CD4-positive, alpha-beta T cell treated with Interleukin-4 for 1 hour (primary cell): ENCODE results near the gene TNFRSF8.
A peak's percentile ranks its signal among the peaks of the same experiment; 100 is the strongest.
"Not testable (repeated sequence)": the region's sequence is repeated elsewhere in the genome, so short reads cannot be mapped to it uniquely, and the experiment has no call there.

ENCODE experiments used
- DNase-seq, 2 donors: peaks; one replicate each; pipeline ENCODE4 v3.0.0-alpha.2; 2020 to 2022

Gene TNFRSF8

DNA sequence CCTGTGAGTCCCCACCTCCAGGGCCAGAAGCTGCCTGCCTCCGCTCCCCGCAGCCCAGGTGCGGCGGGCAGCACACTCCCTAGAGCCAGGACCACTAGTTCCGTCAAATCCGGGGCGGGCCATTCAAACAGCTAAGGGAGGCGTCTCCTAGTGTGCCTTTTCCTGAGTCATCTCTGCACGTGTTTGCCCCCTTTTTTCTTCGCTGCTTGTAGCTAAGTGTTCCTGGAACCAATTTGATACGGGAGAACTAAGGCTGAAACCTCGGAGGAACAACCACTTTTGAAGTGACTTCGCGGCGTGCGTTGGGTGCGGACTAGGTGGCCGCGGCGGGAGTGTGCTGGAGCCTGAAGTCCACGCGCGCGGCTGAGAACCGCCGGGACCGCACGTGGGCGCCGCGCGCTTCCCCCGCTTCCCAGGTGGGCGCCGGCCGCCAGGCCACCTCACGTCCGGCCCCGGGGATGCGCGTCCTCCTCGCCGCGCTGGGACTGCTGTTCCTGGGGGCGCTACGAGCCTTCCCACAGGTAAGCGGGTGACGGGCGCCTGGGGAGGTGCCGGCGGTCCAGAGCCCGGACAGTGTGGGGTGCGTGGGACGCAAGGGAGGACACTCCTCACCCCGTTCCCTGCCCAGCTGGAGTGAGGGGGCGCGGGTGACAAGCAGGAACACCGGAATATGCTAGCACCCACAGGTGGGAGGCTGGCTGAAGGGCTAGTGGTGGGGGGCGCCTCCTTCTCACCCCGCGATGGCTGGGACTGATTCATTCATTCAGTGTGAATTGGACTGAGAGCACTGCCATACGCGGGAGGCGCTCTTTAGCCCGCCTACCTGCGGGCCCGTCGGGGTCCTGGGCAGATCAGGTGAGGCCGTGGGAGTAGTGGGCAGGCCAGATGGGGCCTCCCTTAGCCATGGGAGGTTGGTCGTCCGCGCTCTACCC, at the start of gene TNFRSF8:
Gene TNFRSF8 (plus strand): TSS at position 163 of the 932 bp plus-strand sequence. CDS start 296 bp downstream, at position 459.
- peak in 1 of 2 donors; percentile 36 for DNase-seq

DNA sequence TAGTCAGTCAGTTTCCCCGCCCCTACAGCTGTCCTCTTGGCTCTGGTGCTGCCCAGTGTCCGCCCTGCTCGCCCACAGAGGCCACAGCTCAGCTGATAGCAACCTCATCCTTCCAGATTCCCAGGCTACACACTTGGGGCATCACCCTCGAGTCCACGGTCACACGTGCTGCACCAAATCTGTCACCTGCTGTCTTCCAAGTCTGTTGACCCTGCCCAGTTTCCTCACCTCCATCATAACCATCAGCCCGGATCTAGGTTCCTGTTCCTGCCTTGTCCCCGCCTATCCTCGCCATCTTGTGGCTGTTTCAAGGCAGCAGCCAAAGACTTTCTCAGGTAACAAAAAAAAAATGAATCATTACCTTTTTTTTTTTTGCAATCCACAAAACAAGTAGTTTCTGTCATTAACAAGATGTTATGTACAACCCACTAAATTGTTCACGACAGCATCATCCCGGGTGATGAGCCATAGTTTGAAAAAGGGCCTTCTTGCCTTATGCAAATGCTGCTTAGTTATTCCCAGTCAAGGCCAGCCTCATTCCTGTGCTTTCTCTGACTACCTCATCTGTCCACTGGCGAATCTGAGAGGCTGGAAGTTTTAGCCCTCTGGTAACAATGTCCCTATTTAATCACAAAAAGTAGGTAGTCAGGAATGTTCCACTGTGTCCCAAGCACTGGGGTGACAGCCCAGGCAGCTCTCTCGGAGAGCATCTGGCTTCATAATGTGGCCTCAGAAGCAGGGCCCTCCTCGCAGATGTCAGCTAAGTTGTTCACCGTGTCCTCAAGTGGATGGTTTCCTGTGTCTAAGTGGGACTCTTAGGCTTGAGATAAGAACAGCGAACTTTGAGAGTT, 48.7 kb upstream of the TNFRSF8 start:
- no peak for DNase-seq

DNA sequence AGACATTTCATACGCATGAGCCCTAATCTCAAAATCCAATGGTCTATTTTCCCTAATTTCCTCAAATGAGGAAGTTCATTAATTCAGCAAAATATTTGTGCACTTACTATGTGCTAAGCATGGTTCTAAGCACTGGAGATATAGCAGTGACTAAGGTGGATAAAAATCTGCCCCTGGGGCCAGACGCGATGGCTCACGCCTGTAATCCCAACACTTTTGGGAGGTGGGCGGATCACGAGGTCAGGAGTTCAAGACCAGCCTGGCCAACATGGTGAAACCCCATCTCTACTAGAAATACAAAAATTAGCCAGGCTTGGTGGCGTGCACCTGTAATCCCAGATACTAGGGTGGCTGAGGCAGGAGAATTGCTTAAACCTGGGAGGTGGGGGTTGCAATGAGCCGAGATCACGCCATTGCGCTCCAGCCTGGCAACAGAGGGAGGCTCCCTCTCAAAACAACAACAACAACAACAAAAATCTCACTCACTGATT, 48.1 kb upstream of the TNFRSF8 start:
- no peak for DNase-seq

DNA sequence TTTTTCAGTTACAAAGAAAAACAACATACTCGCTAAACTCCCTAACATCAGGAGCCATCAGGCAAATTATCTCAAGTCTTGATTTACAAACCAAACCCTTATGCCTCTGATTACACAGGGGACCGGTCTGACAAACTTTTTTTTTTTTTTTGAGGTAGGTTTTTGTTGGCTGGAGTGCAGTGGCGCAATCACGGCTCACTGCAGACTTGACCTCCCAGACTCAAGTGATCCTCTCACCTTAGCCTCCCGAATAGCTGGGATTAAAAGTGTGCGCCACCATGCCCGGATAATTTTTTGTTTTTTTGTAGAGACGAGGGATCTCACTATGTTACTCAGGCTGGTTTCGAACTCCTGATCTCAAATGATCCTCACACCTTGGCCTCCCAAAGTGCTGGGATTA, 47.6 kb upstream of the TNFRSF8 start:
- DNase-seq = no peak

DNA sequence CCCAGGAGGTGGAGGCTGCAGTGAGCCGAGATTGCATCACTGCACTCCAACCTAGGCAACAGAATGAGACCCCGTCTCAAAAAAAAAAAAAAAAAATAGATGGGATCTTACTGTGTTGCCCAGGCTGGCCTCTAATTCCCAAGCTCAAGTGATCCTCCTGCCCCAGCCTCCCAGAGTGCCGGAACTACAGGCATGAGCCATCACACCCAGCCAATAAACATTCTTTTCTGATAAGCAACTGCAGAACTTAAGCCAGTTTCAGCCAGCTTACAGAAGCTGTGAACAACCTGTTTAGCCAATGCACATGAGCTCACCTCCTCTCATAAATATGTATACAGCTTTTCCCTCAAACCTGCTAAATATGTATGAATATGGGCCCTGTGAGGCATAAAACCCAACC, 46.9 kb upstream of the TNFRSF8 start:
- no peak for DNase-seq

DNA sequence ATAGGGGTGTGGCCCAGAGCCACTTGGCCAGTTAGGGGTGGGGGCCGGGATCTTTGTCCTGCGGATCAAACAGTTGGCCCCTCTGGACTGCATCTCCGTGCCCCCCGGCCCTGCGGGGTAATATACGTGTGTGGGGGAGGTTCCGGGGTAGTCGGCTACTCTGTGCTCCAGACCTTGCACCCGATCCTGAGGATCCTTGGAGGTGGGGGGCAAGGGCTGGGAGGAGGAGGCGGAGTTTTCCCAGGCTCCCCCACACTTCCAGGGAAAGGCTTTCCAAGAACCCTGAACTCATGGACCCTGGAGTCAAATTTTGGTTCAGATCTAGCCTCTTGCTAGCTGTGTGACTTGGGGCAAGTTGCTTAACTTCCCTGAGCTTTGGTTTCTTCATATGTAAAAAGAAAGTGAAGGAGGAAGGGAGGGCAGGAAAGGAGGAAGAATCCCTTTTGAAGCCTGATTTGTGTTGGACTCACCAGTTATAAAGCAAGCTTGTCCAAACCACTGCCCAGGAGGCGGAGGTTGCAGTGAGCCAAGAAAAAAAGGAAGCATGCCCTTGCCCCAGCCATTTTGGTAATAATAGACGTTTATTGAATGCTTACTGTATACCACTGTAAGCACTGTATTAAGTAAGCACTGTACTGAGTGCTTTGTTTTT, 43.1 kb upstream of the TNFRSF8 start:
- peak in 1 of 2 donors; percentile 22 for DNase-seq

DNA sequence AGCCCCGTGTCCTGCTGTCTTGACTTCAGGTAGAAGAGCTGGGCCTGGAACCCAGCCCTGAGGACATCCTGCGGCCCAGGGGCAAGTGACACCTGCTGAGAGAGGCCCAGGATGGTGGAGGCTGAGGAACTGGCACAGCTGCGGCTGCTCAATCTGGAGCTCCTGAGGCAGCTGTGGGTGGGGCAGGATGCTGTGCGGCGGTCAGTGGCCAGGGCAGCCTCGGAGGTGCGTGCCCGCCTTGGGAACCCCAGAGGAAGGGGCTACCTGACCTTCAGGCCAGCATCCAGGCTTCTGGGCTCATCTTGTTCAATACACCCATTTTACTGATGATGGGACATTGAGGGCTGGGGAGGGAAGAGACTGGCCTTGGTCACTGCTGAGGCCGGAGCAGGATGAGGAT, 41.5 kb upstream of the TNFRSF8 start:
- no peak for DNase-seq

DNA sequence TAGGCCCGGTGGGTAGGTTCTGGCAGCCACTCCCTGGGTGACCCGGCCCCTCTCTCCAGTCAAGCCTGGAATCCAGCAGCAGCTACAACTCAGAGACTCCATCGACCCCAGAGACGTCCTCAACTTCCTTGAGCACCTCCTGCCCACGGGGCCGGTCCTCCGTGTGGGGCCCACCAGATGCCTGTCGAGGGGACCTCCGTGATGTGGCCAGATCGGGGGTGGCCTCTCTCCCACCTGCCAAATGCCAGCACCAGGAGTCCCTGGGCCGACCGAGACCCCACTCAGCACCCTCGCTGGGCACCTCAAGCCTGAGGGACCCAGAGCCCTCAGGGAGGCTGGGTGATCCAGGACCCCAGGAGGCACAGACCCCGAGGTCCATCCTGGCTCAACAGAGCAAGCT, 41.1 kb upstream of the TNFRSF8 start:
- DNase-seq = no peak

DNA sequence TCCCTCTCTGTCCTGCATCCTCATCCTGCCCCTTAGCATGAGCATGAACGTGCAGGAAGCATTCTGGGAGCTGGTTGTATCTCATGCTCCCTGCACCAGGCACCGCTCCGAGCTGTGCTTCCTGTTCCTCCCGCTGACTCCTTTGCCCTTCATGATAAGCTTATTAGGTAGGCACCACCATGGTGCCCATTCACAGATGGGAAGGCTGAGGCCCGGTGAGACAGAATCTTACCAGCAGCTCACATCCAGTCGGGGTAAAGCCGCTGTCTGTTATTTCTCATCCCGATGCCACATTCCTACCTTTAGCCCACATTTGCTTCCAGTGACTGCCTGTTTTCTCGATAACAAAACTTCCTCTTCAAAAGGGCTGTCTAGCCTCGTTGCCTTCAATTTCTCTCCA, 36.5 kb upstream of the TNFRSF8 start:
- DNase-seq = no peak

DNA sequence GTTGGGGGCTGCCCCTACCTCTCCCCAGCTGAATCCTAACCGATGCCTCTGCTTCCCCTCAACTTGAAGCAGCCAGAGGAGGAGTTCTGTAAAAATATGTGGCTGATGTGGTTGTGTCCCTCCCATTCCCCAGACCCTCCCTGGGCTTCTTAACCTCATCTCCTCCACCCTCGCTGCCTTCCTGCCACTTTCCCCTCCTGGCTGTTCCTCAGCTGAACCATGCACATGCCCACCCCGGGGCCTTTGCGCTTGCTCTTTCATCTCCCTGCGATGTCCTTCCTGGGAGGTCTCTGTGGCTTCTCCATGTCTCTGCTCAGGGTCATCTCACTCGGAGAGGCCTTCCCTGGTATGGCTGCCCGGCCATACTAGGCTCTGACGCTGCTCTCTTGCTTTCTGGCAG, 34.9 kb upstream of the TNFRSF8 start:
- no peak for DNase-seq

DNA sequence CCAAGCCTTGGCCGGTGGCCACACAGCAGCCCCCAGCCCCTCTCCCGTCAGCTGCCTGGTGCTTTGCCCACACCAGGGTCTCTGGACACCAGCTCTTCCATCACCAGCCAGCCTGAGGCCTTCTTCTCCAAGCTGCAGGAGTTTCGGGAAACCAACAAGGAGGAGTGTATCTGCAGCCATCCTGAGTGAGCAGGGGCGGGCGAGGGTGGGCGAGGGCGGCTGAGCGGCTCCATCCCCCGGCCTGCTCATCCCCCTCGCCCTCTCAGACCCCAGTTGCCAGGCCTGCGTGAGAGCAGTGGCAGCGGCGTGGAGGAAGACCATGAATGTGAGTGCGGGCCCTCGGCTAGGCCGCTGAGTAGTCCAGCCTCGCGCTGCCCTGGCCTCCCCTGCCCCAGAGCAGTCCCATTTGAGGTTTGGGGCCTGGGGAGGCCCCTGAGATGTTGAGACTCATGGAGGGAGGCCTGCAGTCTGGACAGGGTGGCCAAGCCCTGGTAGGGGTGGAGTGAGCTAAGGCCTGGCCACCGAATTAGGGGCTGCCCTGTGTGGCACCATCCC, 34.1 kb upstream of the TNFRSF8 start:
- DNase-seq = no peak

DNA sequence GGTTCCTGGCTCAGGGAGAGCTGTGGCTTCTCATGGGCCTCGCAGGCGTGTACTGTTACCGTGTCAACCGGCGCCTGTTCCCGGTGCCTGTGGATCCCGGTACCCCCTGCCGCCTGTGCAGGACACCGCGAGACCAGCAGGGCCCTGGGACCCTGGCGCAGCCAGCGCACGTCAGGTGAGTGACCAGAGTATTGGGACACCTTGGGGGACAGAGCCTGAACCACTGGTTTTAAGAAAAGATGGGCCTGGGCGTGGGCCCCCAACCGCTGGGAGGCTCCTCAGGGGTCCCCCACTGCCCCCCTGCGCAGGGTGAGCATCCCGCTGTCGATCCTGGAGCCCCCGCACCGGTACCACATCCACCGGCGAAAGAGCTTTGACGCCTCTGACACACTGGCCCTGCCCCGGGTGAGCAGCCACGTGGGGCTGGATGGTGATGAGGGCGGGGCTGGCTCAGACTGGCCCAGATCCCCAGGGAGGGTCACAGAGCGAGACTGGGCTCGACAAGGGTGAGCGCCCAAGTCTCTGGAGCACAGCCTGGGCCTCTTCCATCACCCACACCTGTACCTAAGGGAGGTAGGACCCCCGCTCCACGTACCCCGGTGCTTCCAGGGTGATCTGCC, 33.3 kb upstream of the TNFRSF8 start:
- no peak for DNase-seq

DNA sequence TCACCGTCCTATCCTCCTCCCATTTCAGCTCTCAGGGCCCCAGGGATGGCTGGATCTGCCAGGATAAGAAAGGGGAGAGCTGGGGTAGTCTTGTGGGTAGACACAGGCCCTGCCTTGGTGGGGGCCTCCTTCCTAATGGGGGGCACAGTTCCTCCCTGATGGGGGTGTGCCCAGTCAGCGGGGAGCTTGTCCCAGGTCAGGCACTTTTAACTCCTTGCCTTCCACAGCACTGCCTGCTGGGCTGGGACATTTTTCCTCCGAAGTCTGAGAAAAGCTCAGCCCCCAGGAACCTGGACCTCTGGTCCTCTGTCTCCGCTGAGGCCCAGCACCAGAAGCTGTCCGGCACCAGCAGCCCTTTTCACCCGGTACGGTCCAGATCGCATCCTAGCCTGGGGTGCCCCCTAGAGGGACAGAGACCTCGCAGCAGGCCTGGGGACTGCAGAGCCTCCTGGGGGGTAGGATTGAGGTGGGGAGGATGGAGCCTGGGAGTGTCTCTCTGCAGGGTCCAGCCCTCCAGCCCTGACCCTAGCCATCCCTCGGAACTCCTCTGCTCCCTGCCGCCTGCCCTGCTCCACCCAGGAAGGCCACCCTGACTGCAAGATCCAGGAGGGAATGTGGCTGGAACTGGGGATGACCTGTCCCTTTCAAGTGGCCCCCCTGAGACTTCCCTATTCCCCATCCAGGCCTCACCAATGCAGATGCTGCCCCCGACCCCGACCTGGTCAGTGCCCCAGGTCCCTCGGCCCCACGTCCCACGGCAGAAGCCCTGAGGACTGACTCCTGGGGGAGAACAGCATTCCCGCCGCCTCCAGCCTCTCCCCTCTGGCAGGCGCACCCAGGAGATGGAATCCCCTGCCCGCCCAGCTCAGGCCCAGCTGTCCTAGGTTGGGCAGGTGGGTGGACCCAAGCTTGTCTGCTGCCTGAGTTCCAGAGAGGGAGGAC, 31.8 kb upstream of the TNFRSF8 start:
- DNase-seq = peak in 1 of 2 donors; percentile 21

DNA sequence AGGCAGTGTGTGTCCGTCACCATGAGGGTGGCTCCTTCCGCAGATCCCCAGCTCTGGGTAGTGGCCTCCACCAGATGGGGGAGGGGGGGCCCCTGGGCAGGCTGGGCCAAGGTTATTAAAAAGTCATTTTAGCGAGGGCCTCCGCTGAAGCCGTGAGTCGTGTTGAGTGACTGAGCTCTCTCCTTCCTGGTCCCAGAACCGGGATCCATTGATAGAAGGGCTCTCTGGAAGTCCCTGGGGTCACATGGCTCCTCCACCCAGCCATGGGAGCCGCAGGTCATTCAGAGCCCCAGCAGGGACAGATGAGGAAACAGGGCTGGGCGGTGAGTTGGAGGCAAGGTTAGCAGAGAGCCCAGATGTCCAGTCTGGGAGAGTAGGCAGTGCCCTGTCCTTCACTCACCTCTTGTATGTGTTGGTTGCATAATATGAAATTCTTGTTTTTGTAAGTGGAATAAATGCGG, 30.9 kb upstream of the TNFRSF8 start:
- no peak for DNase-seq

DNA sequence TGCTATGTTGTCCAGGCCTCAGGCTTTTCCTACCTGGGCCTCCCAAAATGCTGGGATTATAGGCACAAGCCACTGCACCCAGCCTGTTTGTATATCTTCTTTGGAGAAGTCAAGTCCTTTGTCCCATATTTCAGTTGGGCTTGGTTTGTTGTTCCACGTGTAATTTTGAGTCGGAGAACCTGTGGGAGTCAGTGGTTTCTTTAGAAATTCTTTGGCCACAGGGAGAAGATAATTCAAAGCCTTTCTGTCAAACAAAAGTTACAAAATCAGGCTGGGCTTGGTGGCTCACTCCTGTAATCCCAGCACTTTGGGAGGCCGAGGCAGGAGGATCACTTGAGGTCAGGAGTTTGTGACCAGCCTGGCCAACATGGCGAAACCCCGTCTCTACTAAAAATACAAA, 29.7 kb upstream of the TNFRSF8 start:
- not testable (repeated sequence) for DNase-seq

DNA sequence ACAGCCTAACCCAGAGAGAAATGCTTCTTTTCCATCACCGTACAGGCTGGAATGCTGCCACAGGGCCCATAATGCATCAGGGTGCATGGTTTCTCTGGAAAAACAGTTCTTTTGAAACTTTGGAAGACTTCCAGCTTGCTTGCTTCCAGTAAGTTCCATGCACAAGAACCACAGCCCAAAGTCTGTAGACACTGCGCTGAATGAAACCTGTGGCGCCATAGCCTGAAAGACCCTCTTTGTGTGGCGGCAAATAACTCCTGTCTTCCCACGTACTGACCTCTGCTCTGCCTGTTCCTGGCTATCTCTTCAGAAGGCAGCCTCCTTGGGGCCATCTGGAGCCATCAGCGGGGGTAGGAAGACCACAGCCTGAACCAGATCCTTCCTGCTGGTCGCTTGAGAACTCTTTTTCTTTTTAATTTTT, 28.7 kb upstream of the TNFRSF8 start:
- DNase-seq = no peak

DNA sequence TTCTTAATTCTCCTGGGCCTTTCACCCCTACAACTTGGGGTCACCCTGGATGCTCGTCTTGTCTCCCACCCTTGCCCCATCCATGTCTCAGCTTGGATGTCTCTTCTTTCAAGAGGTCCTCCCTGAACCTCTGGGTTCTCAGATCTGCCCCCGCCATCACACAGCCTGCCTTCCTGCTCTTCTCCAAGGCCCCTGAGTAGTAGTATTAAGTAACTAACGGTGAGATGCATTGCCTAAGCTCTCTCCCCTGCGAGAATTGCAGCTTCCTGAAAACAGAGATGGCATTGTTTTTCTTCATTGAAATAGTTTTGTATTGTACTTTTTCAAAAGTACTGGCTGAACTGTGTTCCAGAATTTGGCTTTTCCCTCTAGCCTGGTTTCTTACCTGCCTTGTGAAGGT, 27.8 kb upstream of the TNFRSF8 start:
- no peak for DNase-seq

DNA sequence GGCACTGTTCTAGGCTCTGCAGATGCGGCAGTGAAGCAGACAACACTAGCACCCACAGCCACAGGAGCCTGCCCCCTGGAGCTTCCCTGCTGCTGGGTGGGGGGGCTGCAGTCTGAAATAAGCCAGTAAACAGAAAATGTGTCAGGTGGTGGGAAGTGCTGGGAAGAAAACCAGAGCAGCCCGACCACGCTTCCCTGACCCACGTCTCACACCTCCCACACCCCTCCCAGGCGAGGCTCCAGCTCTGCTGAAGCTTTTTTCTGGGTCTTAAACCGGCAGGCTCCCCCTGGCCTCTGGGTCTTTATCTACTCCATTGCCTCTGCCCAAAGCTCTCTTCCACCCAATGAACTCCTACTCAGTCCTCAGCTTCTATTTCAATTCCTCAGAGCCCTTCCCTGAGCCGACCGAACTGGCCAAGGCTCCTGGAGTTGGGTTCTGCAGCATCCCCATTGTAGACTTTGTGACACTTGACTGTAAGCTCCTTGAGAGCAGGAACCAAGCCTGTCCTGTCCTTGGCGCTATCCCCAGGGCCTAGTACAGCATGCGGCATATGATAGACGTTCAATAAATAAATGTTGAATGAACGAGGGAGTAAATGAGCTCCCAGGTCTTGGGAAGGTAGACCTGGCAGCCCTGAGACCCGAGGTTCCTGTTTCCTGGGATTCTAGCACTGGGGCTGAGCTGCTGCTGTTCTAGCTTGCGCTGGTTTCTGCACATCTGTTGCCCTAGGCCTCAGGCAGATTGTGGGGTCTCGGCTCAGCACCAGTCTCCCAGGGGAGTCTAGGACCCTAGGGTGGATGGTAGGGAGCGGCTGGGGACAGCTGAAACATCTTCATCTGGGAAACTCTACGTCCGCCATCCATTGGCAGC, 25.4 kb upstream of the TNFRSF8 start:
- no peak for DNase-seq

DNA sequence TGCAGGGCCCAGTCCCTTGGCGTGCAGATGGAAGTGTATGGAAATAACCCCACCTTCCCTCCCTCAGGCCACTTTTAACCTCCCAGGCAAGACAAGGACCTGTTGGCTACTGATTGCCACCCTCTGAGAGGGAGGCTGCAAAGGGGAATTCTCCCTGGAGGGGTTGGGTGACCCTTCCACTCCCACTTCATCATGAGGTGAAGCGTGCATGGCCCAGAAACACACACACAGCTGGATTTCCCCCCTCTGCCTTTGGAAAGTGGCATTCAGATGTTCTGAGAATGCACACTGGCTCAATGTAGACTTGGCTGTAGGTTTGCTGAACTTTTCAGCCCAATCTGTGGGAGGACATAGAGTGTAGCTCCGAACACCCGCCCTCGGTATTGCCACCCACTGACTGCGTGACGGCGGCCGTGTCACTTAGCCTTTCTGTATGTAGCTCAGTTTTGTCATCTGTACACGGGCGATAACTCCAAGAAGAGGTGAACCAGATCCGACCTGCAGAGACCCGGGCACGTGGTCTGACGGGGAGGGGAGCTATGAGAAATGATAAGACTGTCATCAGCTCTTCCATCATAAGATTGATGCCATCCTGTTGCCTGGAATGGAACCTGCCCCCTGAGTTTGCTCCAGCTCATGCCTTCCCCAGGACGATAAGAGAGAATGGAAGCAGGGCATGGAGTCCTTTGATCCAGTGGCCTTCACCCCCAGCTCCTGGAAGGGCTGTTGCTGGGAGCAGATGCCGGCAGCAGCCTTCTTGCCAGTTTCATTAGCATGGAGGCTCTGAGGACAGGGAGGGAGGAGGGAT, 24.5 kb upstream of the TNFRSF8 start:
- DNase-seq = no peak
